HG03175 (cell line): Measurements from ENCODE around the gene RAPGEF4.

ENCODE experiments used
- ATAC-seq: cut with Tn5 transposase; IDR thresholded peaks from one replicate; pipeline ENCODE4 v1.9.1; 2021; ENCODE audit warnings: mild to moderate bottlenecking, moderate library complexity; ENCODE audit not compliant: unreplicated experiment

Gene RAPGEF4

DNA sequence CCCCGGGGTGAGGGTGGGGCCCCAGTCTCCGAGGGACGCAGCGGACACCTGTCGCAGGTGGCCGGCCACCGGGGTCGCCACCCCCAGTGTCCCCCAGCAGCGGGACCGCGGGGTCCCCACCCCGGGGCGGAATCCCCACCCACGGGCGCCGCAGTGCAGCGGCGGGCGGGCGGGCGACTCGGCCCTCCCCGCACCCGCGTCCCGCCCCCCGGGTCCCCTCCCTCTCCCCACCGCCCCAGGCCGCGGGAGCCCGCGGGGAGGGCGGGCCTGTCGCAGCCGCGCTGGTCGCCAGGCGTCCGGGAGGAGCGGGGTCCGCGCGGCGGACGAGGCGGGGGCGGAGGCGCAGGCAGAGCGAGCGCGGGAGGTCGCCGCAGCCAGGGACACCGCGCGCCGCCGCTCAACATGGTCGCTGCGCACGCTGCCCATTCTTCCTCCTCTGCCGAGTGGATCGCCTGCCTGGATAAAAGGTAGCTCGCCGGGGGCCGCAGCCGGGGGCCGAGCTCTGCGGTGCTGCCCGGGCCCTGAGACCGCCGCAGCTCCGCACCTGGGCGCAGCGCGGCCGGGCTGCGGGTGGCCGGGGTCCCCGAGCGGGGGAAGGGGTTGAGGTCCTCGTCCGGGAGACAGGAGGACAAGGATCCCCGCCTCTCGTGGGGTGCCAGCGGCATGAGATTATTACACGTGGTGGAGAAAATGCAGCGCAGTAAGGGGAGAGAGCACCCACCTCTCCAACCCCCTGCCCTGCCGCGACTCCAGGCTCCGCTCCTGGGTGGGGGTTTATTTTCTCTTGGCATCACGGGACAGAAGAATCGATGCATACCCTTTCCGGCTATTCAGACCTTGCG lies at the start of gene RAPGEF4:
Gene RAPGEF4 (plus strand): TSS at position 264 of the 842 bp plus-strand sequence. CDS start 139 bp downstream, at position 403.
- no peak for ATAC-seq

DNA sequence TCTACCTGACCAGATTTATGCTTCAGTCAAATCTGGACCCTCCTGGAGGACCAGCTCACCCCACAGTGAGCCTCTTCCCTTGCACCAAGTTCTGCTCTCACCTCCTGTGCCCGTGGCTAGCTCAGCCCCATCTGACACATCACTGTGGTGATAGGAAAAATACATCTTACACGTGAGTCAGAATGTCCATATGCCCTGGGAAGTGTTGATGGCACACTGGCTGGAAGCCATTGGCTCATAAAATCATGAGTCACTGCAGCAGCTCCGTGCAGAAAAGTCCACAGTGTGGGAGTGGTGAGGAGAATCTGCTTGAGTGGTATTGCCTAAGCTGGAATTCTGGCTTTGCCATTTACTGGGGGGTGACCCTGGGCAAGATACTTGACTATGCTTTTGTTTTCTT lies 42.6 kb upstream of the RAPGEF4 start:
- no peak for ATAC-seq

DNA sequence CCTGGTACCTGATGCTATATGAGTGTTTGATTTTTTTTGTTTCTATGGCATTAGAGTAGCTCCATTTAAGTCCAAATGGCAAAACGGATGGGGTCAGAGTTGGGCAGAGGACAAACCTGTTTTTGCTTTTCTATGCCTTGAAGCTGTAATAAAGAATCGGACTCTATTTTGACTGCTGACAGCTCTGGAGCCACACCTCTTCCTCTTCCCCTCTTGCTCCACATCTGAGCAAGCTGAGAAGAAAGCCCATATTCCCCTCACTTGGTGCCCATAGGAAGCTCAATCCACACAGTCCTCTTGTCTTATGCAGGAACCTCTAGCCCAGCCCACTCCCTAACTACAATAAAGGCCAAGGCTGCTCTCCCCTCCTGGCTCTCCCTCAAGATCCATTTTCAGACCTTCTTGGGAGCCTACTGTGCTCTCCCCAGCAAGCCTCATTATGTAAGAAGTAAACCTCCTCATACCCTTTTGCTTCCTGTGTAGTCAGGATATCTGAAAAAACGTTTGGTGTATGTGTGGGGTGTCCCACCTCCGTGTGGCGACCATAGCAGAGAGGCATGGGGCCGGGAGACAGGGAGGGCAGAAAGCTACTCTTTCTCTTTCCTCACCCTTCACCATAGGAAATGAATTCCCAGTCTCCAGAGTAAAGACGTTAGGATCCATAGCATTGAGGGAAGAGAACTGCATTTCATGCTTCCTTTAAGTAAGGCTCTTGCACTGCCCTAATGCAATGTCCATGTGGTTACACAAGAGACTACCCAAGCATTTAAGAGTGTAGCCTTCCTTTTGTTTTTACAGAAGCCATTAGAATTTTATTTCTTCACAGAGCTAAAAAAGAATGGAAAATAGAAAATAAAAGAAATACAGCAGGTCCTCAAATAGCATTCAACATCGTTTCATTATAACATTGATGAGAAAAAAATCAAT lies 41.9 kb upstream of the RAPGEF4 start:
- no peak for ATAC-seq

DNA sequence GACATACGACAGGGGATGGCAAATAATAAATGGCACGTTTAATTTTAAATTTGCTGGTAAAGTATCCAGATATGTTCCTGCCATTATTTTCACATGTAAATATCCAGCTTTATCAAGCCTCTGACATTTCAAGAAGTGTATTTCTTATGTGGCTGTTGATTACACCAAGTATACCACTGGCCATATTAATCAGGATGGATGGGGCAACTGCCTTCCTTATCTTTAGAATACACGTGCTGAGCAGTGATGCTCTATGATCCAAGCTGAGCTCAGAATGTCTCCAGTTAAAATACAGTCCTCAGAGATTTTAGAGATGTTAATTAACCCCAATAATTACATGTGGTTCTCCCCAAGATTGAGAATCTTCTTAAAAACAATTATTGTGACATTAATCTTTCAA lies 38.3 kb upstream of the RAPGEF4 start:
- ATAC-seq = no peak

DNA sequence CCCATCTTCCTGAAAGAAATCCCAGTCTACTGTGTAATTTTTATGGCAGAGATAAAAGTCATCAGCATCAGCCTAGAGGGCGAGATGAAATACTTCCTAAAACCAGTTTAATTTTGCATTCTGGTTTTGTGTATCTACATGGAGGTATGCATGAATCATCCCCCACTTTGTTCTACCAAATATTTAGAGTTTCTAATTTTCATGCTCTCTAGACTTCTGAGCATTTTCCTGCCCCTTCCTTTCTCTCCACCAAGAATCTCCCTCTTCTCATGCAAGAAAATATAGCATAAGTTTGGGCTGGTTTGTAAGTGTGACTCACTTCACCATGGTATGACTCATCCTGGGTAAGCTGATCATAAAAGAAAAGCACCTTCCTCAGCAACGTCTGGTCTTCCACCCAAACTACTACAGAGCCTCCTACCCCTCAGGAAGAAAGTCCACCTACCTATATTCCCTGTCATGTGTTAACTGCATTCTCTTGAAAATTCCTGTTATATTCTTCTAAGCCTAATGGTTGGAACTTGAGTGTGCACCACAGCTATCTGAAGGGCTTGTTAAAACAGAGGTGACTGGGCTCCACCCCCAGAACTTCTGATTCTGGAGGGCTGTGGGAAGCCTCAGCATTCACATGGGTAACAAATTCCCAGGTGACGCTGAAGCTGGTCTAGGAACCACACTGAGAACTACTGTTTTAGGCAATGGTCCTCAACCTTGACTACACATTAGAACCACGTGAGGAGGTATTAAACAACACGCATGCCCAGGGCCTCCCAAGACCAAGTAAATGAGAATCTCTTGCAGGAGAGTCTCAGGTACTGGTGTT lies 37.4 kb upstream of the RAPGEF4 start:
- no peak for ATAC-seq

DNA sequence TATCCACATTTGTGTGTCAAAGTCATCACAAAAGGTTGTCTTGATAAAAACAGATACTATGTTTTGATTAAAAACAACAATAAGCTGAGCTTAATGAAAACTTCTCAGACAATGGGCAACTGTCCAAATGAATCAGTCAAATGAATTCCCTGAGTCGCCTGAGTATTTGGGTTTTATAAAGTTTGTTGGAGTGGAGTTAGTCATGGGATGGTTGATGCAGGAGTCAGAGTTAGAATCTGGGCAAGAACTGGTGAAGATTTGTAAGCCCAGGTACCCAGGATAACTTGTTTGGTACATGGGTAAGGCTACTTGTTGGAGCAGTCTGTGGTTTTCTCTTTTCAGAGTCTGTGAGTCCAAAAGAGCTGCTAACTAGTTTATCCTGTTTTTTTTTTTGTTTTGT lies 34.4 kb upstream of the RAPGEF4 start:
- no peak for ATAC-seq

DNA sequence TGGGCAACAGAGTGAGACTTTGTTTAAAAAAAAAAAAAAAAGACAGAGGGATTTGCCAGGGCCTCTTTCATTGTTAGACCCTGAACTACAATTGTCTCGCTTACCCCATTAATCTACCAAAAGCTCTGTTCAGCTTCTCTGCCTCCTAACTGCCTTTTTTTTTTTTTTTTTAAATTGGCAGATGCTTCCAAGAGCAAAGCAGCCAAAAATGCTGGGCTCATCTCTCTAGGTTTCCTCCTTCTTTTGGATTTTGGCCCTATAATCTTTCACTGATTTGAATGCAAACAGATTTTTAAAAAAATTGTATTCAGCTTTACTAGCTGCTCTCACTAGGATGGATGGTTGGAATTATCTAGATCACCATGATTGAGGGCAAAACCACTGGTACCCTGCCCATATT lies 33.2 kb upstream of the RAPGEF4 start:
- no peak for ATAC-seq

DNA sequence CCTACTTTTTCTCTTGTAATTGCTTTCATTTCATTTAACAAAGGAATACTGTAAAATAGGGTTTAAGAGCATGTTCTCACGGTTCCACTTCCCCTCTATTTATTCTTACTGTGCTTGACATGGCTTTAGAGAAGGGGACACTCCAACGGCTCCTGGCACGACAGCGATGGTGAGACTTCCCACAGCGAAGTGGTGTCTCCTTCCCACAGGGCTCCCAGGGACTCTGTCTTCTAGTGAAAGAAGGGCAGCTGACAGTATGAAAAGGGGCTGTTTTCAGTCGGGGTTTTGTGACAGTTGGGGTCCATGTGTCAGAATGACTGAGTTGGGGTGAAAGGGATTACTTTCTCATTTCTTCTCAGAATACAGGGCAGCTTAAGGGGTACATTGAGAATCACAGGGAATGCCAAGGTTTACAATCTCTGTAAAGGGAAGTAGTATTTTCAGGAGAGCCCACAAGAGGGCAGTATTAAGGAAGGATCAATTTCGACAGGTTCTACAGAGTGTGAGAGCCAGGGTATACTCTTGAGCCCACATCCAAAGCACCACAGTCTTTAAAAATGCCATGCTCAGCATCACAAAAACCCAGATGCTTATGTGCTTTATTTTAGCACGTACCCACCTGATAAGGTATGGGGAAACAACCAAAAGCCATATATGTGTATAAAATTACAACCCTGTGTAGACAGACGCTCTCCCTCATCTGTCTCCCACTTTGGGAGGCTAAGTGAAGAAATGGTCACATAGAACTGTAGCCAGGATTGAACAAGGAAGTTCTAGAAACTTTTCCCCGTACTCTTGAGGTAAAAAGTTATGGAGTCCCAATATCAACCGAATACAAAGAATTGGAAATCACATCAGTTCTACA lies 31.3 kb upstream of the RAPGEF4 start:
- ATAC-seq = no peak

DNA sequence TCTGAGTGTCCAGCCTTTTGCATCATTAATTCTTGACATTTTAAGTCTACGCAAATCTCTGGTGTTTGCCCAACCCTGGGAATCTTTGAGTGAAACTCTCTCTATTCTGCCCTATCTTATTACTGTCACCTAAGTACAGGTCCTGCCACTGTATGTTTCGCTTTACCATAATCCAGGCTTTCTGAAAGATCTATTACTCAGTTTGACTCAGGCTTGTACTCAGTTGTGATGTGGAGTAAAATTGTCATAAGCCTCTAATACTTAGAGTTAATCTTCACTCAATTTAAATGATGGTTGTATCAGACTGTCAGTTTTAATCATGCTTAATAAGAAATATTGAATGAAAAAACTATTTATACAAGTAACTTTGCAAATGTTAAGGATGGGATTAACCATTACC lies 30.3 kb upstream of the RAPGEF4 start:
- no peak for ATAC-seq

DNA sequence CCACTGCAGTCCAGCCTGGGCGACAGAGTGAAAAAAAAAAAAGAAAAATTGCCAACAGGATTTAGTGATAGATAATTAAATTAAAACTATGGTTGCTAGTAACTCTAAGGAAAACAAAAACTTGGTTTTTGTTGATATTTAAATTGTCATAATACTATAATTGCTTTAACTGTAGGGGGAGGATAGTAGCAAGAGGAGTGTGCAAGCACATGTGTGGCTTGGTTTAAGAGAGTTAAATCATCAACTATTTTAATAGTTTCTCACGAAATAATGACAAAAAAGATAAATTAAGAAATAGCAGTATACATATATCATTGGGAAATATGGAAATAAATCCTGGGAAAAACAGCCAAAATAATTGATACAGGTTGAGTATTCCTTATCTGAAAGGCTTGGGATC lies 27.4 kb upstream of the RAPGEF4 start:
- no peak for ATAC-seq

DNA sequence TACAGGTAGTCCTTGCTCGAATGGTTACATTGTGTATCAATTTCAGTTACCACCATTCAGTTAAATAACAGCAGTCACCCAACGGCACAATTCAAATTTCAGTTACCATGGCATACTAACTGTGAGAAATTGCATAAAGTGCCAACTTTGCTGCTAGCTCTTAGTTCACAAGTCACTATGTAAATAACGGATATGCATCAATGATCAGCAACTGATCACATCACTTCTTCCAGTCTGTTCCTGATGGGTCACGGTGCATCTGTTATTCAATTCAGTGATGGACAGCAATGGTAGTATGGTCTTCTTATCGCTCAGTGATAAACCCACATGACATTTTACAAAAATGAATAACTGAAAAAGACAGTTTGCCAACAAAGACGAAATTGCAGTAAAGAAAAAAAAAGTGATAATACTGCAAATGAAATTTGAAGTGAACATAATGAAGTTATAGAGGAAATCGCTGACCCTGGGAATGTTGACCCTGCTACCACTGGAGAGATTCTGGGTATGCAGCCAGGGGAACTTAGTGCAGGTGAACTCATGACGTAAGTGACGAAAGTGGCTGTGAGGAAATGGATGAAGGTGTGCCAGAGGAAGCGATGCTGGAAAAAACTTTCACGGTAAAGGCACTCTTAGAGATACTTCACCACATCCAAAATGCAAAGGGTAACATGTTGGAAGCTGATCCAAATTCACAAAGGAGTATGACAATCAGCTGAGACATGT lies 25.9 kb upstream of the RAPGEF4 start:
- ATAC-seq = no peak

DNA sequence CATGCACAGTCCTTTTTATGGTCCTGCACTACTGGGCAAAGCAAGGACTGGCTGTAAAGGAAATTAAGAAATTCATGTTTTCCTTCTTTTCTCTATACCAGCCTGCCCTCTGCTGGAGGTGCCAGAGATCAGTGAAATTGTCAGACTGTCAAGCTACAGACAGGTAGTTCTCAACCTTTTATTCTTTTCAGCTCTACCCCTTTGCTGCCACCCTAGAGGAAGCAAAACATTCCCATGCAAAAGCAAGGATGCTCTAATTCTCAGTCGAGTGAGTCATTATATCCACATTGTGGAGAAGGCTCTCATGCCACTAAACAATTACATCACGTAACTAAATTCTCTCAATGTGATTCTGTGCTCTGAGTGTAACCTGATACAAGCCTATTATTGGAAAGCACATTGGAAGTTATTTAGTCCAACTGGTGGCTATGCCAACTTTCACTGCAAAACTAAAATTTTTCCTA lies 25.0 kb upstream of the RAPGEF4 start:
- no peak for ATAC-seq

DNA sequence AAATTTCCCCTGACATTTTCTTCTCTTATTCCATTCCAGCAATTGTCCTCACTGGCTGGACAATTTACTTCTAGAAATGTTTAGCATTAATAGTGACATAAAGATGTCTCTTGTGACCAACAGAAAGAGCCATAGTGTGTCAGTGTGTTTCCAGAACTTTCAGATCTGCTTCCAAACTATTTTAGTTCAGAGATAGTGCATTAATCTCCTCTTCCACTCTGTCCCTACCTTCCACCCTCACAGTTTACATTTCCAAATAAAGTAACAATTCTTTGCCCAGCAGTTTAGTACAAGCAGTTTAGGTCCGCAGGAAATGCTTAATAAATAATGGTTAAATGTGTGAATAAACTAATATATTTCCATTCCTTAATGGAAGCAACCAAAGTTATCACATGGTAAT lies 24.5 kb upstream of the RAPGEF4 start:
- no peak for ATAC-seq

DNA sequence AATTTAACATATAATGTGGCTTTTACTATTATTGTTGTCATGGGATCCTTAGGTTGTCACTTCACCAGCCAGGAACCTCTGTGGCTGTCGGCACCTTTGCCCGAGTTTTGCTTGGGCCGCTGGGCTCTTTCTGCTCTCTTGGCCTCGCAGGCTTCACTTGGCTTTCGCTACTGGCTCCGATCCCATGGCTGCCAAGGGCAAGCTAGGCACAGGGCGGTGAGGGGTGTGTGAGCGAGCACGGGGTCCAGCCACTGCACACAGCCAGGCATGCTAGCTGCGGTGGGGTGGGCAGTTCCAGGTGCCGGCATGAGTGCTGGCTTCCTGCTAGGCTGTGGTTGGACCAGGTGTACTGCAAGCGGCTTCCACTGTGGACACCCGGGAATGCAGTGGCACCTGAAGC lies 23.4 kb upstream of the RAPGEF4 start:
- no peak for ATAC-seq

DNA sequence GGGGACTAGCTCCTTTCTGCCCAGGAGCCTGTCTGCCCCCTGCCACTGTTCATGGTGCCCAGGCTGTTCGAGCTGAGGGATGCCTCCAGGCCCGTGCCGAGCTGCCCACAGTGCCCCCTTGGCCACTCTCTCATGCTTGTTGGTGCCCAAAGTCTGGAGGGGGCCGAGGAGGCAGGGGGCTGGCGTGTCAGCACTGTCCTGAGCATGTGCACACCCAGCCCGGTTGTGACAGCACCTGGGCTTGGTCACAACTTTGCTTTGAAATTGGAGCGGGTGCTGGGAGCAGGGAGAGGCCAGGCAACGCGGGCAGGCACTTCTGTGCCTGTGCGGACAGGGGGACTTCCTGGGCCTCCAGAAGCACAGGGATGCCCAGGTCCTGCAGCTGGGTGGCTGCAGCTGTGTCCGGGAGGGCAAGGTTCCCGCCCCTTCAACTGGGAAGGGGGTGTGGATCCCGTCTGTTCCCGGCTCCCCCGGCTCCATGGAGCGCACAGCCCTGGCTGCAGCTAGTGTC lies 22.2 kb upstream of the RAPGEF4 start:
- no peak for ATAC-seq

DNA sequence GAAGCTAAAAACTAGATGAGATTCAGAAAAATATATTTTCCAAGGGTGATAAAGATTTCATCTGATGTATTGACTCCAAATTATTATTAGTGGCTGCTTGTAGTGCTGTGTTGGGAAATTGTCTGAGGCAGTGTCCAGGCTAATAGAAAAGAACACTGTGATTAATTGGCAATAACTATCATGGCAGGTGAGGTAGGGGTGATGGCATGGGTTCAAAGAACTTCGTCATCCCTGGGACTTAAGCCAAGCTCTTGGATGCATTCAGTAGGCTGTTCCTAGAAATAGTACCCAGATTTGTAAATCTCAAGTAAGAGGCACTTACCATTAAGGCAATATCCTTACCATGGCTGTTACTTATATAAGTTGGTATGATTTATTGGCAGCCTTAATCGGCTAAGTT lies 13.2 kb upstream of the RAPGEF4 start:
- no peak for ATAC-seq

DNA sequence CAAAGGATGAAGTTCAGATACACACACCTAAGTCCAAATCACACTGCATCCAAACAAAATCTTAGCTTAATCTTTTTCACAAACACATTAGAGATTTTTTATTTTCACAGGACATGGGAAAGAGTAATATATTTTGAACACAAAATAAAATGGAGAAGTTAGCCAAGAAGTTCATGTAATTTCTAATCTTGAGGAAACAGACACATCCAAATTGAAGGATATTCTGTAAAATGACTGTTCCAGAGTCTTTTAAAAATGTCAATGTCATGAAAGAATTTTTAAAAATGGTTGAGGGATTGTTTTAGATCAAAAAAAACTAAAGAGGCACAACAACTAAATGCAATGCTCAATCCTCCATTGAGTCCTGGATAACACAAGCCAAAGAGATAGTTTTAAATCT lies 12.4 kb upstream of the RAPGEF4 start:
- ATAC-seq = no peak

DNA sequence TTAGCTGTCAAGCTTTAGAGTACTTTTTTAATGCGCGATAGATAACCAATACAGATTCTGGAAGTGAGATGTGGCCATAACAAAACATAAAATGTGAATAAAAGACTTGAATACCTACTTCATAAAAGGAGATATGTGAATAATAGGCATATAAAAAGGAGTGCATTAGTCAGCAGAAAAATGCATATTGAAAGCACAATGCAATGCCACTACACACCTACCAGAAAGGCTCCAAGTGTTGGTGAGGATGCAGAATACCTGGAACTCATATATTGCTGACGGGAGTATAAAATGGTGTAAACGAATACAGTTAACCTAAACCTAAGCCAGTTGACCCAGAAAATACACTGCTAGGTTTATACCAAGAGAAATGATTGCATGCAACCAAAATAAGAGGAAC lies 10.9 kb upstream of the RAPGEF4 start:
- ATAC-seq = no peak

DNA sequence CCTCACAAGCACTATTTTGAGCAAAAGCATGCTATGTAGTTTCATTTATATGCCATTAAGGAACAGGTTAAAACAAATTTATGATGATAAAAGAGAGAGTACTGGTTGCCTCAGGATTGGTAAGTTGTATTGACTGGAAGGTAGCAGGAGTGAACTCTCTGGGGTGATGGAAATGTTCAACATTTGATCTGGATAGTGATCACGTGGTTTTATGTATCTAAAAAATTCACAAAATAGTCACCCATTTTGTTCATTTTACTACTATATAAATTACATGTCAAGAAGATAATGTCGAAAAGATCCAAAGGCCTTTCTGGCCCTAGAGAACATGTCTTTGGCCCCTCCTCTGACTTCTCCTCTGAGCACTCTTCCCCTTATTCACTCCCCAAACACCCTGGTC lies 10.4 kb upstream of the RAPGEF4 start:
- ATAC-seq = no peak
